Endothelial cell of umbilical vein (primary cell): Measurements from ENCODE around the gene KPTN. TPM values are rescaled to one million over a fixed set of nuclear protein-coding genes. Genes with fewer than 3 reads are reported as not detected.

ENCODE experiments used
- BruUV-seq: library from RNA; stranded (reverse); fragments of 400-500 nt; replicated peaks from 2 replicates; lab custom pipeline; 2021; lab: Mats Ljungman, UMichigan
- CTCF ChIA-PET: fragments of 300-600, 350-600 bp; sonication (Branson Sonifier 250); formaldehyde crosslinking; loops from one replicate; lab custom pipeline; 2021; ENCODE audit warnings: antibody characterized with exemption, inconsistent platforms; lab: Charles Lee
- POLR2A ChIA-PET: fragments of 300-600, 350-600 bp; sonication (Branson Sonifier 250); formaldehyde crosslinking; loops from one replicate; lab custom pipeline; 2021; ENCODE audit warnings: antibody characterized with exemption, inconsistent platforms; lab: Charles Lee
- DNase-seq: peaks from one replicate; pipeline ENCODE4 v3.0.0-alpha.2; 2011; ENCODE audit warnings: low read depth, low spot score
- FAIRE-seq: peaks from 2 replicates; lab custom pipeline; 2011; peaks lifted over from hg19 to GRCh38; lab: Jason Lieb, UNC
- H2AFZ ChIP-seq: 2 replicates; pipeline ENCODE4 v1.6.0; 2012; ENCODE audit warnings: low read depth, low read length, control low read depth, inconsistent platforms
- H3K27ac ChIP-seq: 2 replicates; pipeline ENCODE4 v1.5.1; 2011; ENCODE audit warnings: low read depth, mild to moderate bottlenecking, control low read depth, low read length, moderate library complexity; ENCODE audit not compliant: insufficient read depth
- H3K27me3 ChIP-seq, 2 experiments: 2 replicates each; pipeline versions ENCODE4 v1.6.0 to v1.6.1; 2011; ENCODE audit warnings: low read length in 2 of 2, mixed read lengths in 1 of 2; ENCODE audit not compliant: control insufficient read depth in 2 of 2, insufficient read depth in 2 of 2
- H3K36me3 ChIP-seq, 2 experiments: 2 replicates in 1 of 2; 3 replicates in 1 of 2; pipeline ENCODE4 v1.5.1; 2011; ENCODE audit warnings: low read length in 2 of 2, mild to moderate bottlenecking in 1 of 2, moderate library complexity in 1 of 2; ENCODE audit not compliant: control insufficient read depth in 2 of 2, insufficient read depth in 2 of 2; ENCODE audit errors: extremely low read depth in 1 of 2
- H3K4me1 ChIP-seq: 3 replicates; pipeline ENCODE4 v1.5.1; 2011; ENCODE audit warnings: mild to moderate bottlenecking, low read length; ENCODE audit not compliant: control insufficient read depth, insufficient read depth; ENCODE audit errors: extremely low read depth
- H3K4me2 ChIP-seq: 2 replicates; pipeline ENCODE4 v1.6.1; 2011; ENCODE audit warnings: low read length, control low read depth, mixed read lengths; ENCODE audit not compliant: insufficient read depth
- H3K4me3 ChIP-seq, 3 experiments: fragments of 200-600 bp in 1 of 3; sonication (generic), shearing (Covaris generic) in 1 of 3; replicated peaks in 1 of 3; 2 replicates each; pipeline ENCODE4 v1.5.1; 2011 to 2016; ENCODE audit warnings: control low read depth in 3 of 3, low read length in 3 of 3, mild to moderate bottlenecking in 2 of 3, inconsistent platforms in 1 of 3, low read depth in 1 of 3, moderate library complexity in 1 of 3; ENCODE audit not compliant: insufficient read depth in 1 of 3
- H3K79me2 ChIP-seq: 2 replicates; pipeline ENCODE4 v1.6.0; 2012; ENCODE audit warnings: low read length, inconsistent platforms; ENCODE audit not compliant: control insufficient read depth, insufficient read depth
- H3K9ac ChIP-seq: replicated peaks from 2 replicates; pipeline ENCODE3; 2011; ENCODE audit warnings: low read length, control low read depth; ENCODE audit not compliant: insufficient read depth; ENCODE audit errors: extremely low read depth
- H3K9me1 ChIP-seq: replicated peaks from 3 replicates; pipeline ENCODE4 v1.6.0; 2011; ENCODE audit warnings: mild to moderate bottlenecking, low read length; ENCODE audit not compliant: control insufficient read depth, insufficient read depth; ENCODE audit errors: extremely low read depth
- H3K9me3 ChIP-seq: replicated peaks from 2 replicates; pipeline ENCODE4 v1.5.1; 2012; ENCODE audit warnings: low read length, inconsistent platforms; ENCODE audit not compliant: control insufficient read depth, insufficient read depth
- H4K20me1 ChIP-seq: replicated peaks from 2 replicates; pipeline ENCODE3; 2011; ENCODE audit warnings: mild to moderate bottlenecking, low read length; ENCODE audit not compliant: control insufficient read depth, insufficient read depth; ENCODE audit errors: extremely low read depth
- CTCF ChIP-seq, 2 donors: IDR thresholded peaks; 1 replicate in 1 of 2; 2 replicates in 1 of 2; pipeline ENCODE4 v1.5.1; 2011; ENCODE audit warnings: low read length in 2 of 2, mild to moderate bottlenecking in 2 of 2, moderate library complexity in 2 of 2, control low read depth in 1 of 2, inconsistent platforms in 1 of 2, low read depth in 1 of 2; ENCODE audit not compliant: insufficient read depth in 1 of 2; ENCODE audit errors: extremely low read depth in 1 of 2
- EZH2 ChIP-seq: IDR thresholded peaks from 2 replicates; pipeline ENCODE4 v1.6.1; 2012; ENCODE audit warnings: borderline replicate concordance, low read depth, mild to moderate bottlenecking, moderate library complexity, low read length, inconsistent platforms; ENCODE audit not compliant: severe bottlenecking
- FOS ChIP-seq: IDR thresholded peaks from 2 replicates; pipeline ENCODE4 v1.6.1; 2011; ENCODE audit warnings: mild to moderate bottlenecking, low read length, moderate library complexity, borderline replicate concordance; ENCODE audit not compliant: insufficient read depth
- GATA2 ChIP-seq: IDR thresholded peaks from 2 replicates; pipeline ENCODE4 v1.7.0; 2011; ENCODE audit warnings: low read depth, mild to moderate bottlenecking, moderate library complexity, mixed read lengths, low read length; ENCODE audit not compliant: insufficient read length, insufficient read depth
- JUN ChIP-seq: IDR thresholded peaks from 2 replicates; pipeline ENCODE4 v1.6.1; 2011; ENCODE audit warnings: borderline replicate concordance, low read depth; ENCODE audit not compliant: insufficient read length, insufficient read depth
- MAX ChIP-seq: IDR thresholded peaks from 2 replicates; pipeline ENCODE4 v1.6.1; 2011; ENCODE audit not compliant: insufficient read depth, insufficient read length
- MYC ChIP-seq: IDR thresholded peaks from one replicate; pipeline ENCODE4 v1.6.1; 2011; ENCODE audit warnings: mild to moderate bottlenecking, low read depth, low read length
- POLR2A ChIP-seq: IDR thresholded peaks from 2 replicates; pipeline ENCODE4 v1.6.1; 2012; ENCODE audit warnings: low read depth, mild to moderate bottlenecking, control low read depth, low read length
- POLR2AphosphoS5 ChIP-seq: IDR thresholded peaks from 2 replicates; pipeline ENCODE4 v1.6.1; 2012; ENCODE audit warnings: low read depth, mild to moderate bottlenecking, control low read depth, low read length, moderate library complexity; ENCODE audit not compliant: insufficient read depth
- dilution Hi-C: fragments of 300-500 bp; cut with MboI; formaldehyde crosslinking; loops from one replicate; pipeline ENCODE4 v1.15.0; 2019; ENCODE audit warnings: low sequenced_read_pairs; ENCODE audit not compliant: extremely low pct_ligation_motif_present
- intact Hi-C: fragments of 100-400 bp; cut with micrococcal nuclease; formaldehyde crosslinking; loops from one replicate; pipeline ENCODE4 v1.10.0; 2022
- polyA plus RNA-seq, 4 experiments: library from polyadenylated mRNA; depleted of rRNA in 3 of 4; stranded (reverse) in 3 of 4; unstranded in 1 of 4; fragments of >200 nt; gene quantifications; 2 replicates each; pipeline versions ENCODE4 v1.2.1 to v1.2.3, GENCODE V29; 2011 to 2012; ENCODE audit warnings: missing spikeins in 1 of 4
- total RNA-seq: library from RNA; stranded (reverse); gene quantifications from 2 replicates; pipeline ENCODE4 v1.2.3, GENCODE V29; 2021

The KPTN gene
- total and polyA plus RNA-seq, 2 donors (not counting 3 experiments of a cell fraction or from before 2014, with no cell fraction given) = 14.7 to 15.5 TPM

- Histone ChIP-seq H3K9ac (no peak overlapping the region), H3K4me1 (peaks cover 9% of the 10 kb centered on the region), H3K4me3 (no peak overlapping the region), H3K36me3 (no peaks in the 10 kb centered on the region), H3K4me2 (no peak overlapping the region), H3K27ac (no peak overlapping the region), H3K27me3 (no peaks in the 10 kb centered on the region), H3K79me2 (no peaks in the 10 kb centered on the region), H4K20me1 (no peaks in the 10 kb centered on the region), H3K9me3 (no peaks in the 10 kb centered on the region), H2AFZ (no peak overlapping the region), H3K9me1 (no peaks in the 10 kb centered on the region)
- intact Hi-C loops = no loop called here
- no peak for TF ChIP-seq GATA2
- no peak for TF ChIP-seq EZH2
- TF ChIP-seq MAX = no peak
- no peak for TF ChIP-seq MYC
- no peak for TF ChIP-seq POLR2AphosphoS5
- no peak for TF ChIP-seq JUN
- no peak for TF ChIP-seq POLR2A
- TF ChIP-seq CTCF (IDR thresholded peaks at IDR 0.05; ENCODE audit: extremely low read depth in 1 of 2, insufficient read depth in 1 of 2, low read depth in 1 of 2, low read length in 2 of 2) = no peak
- no peak for TF ChIP-seq FOS
- no peak for FAIRE-seq
- BruUV-seq = no TSS peak
- ChIA-PET POLR2A (no interaction called here), CTCF (interaction anchor here (1.2 to 2.2 kb wide), 5 partner anchors 10 to 178 kb away, joined by 3 to 7 read pairs (median 4); no protein-coding TSS in a partner anchor)
- dilution Hi-C loops = no loop called here
- DNase-seq = no peak
Observed at GRCh38 chr19:47520839-47521238, 36.8 kb upstream of the KPTN start.
